Liver (tissue), 9 donors: ENCODE data around the gene STX5. TPM values are rescaled to one million over a fixed set of nuclear protein-coding genes. Genes with fewer than 3 reads are reported as not detected.

ENCODE experiments used
- DNase-seq: peaks from one replicate; pipeline ENCODE4 v3.0.0-alpha.2; 2017; ENCODE audit warnings: low spot score
- H3K27ac ChIP-seq, 2 donors: one replicate each; pipeline ENCODE4 v1.7.0; 2013; ENCODE audit warnings: inconsistent platforms in 2 of 2, low read length in 2 of 2, control low read depth in 1 of 2, low read depth in 1 of 2, mild to moderate bottlenecking in 1 of 2
- H3K27me3 ChIP-seq, 4 donors: one replicate each; pipeline versions ENCODE4 v1.6.1 to v1.7.0; 2013; ENCODE audit warnings: low read length in 3 of 4, inconsistent platforms in 1 of 4, mild to moderate bottlenecking in 1 of 4, moderate library complexity in 1 of 4; ENCODE audit not compliant: control insufficient read depth in 4 of 4, insufficient read depth in 4 of 4
- H3K36me3 ChIP-seq, 4 donors: one replicate each; pipeline versions ENCODE4 v1.6.1 to v1.7.0; 2013; ENCODE audit warnings: low read length in 3 of 4, mild to moderate bottlenecking in 3 of 4, low read depth in 1 of 4, moderate library complexity in 1 of 4; ENCODE audit not compliant: control insufficient read depth in 4 of 4, insufficient read depth in 3 of 4
- H3K4me1 ChIP-seq, 4 donors: one replicate each; pipeline versions ENCODE4 v1.6.1 to v1.7.0; 2013; ENCODE audit warnings: low read length in 3 of 4, mild to moderate bottlenecking in 3 of 4, moderate library complexity in 1 of 4; ENCODE audit not compliant: control insufficient read depth in 4 of 4, insufficient read depth in 4 of 4
- H3K4me3 ChIP-seq, 3 donors: one replicate each; pipeline versions ENCODE4 v1.6.1 to v1.7.0; 2013; ENCODE audit warnings: low read length in 3 of 3, control low read depth in 1 of 3, low read depth in 1 of 3, mild to moderate bottlenecking in 1 of 3
- H3K9ac ChIP-seq, 2 donors: one replicate each; pipeline ENCODE4 v1.7.0; 2013; ENCODE audit warnings: low read length in 2 of 2, mild to moderate bottlenecking in 2 of 2, moderate library complexity in 2 of 2, control low read depth in 1 of 2, low read depth in 1 of 2
- H3K9me3 ChIP-seq, 4 donors: one replicate each; pipeline versions ENCODE4 v1.6.1 to v1.7.0; 2013; ENCODE audit warnings: low read length in 3 of 4; ENCODE audit not compliant: control insufficient read depth in 4 of 4
- CTCF ChIP-seq: fragments of 150-350 bp; IDR thresholded peaks from 2 replicates; pipeline ENCODE4 v1.5.1; 2017; ENCODE audit warnings: improper control_type of control experiment, low read depth, low read length; ENCODE audit not compliant: missing input control
- FOXA1 ChIP-seq: IDR thresholded peaks from 2 replicates; pipeline ENCODE4 v1.6.1; 2016; ENCODE audit warnings: antibody characterized with exemption
- FOXA2 ChIP-seq: IDR thresholded peaks from 2 replicates; pipeline ENCODE4 v1.6.1; 2016; ENCODE audit warnings: antibody characterized with exemption
- GABPA ChIP-seq, 2 donors: IDR thresholded peaks in 1 of 2; conservative IDR thresholded peaks in 1 of 2; 2 replicates each; pipeline ENCODE4 v1.6.1; 2016; ENCODE audit warnings: antibody characterized with exemption in 2 of 2, mild to moderate bottlenecking in 1 of 2, moderate library complexity in 1 of 2
- MAX ChIP-seq: IDR thresholded peaks from 2 replicates; pipeline ENCODE4 v1.6.1; 2016; ENCODE audit warnings: antibody characterized with exemption
- NR2F2 ChIP-seq: IDR thresholded peaks from 2 replicates; pipeline ENCODE4 v1.6.1; 2016; ENCODE audit warnings: antibody characterized with exemption
- RAD21 ChIP-seq, 2 donors: IDR thresholded peaks; 2 replicates each; pipeline ENCODE4 v1.6.1; 2016; ENCODE audit warnings: antibody characterized with exemption in 2 of 2, mild to moderate bottlenecking in 2 of 2
- REST ChIP-seq: IDR thresholded peaks from 2 replicates; pipeline ENCODE4 v1.6.1; 2016; ENCODE audit warnings: antibody characterized with exemption, mild to moderate bottlenecking
- SP1 ChIP-seq: IDR thresholded peaks from 2 replicates; pipeline ENCODE4 v1.6.1; 2018; ENCODE audit warnings: antibody characterized with exemption, mild to moderate bottlenecking
- YY1 ChIP-seq: IDR thresholded peaks from 2 replicates; pipeline ENCODE4 v1.6.1; 2016; ENCODE audit warnings: antibody characterized with exemption, mild to moderate bottlenecking
- ZBTB33 ChIP-seq: IDR thresholded peaks from 2 replicates; pipeline ENCODE4 v1.6.1; 2016; ENCODE audit warnings: antibody characterized with exemption
- WGBS: extraction: QIAGEN DNeasy Blood & Tissue Kit; methylation state at CpG from one replicate; pipeline ENCODE4 v1.1.7; 2013; 5-methylcytosine and 5-hydroxymethylcytosine counted together
- polyA plus RNA-seq, 2 donors: library from polyadenylated mRNA; stranded (reverse) in 1 of 2; unstranded in 1 of 2; fragments of 200-250 nt in 1 of 2; fragments of >200 nt in 1 of 2; fragmentation: Nextera tagmentation in 1 of 2; extraction: Ambion mirVana in 1 of 2; gene quantifications; one replicate each; pipeline versions ENCODE4 v1.2.1 to v1.2.3, GENCODE V29; 2013 to 2015
- total RNA-seq, 2 donors: library from RNA; depleted of rRNA; stranded (reverse); fragments of >200 nt; gene quantifications; one replicate each; pipeline ENCODE4 v1.2.3, GENCODE V29; 2014
- donor health status: healthy.
- donor health status: healthy.
- donor health status: healthy.
- donor health status: healthy.
- donor health status: healthy.

The STX5 gene
- total and polyA plus RNA-seq, 4 donors = 13.6 to 34.1 (median 26.1) TPM

- Histone ChIP-seq H3K9me3 (no peaks in the 10 kb centered on the region), H3K36me3 (peaks cover 5 to 41% (median 26%) of the 10 kb centered on the region in 4 donors), H3K9ac (peak within 1 kb of the TSS; percentile 55 to 95), H3K27ac (peak within 1 kb of the TSS; percentile 80 to 85), H3K4me3 (peak within 1 kb of the TSS; percentile 87 to 95 (median 95)), H3K27me3 (no peaks in the 10 kb centered on the region), H3K4me1 (peaks cover 0 to 41% (median 34%) of the 10 kb centered on the region in 4 donors)
- DNase-seq = peak; percentile 90
- TF ChIP-seq NR2F2 (no peak), RAD21 (IDR thresholded peaks at IDR 0.05) (peak in 1 of 2 donors; percentile 46), CTCF (peak; percentile 25), YY1 (peak; percentile 96), GABPA (IDR thresholded peaks at IDR 0.05 in 1 of 2, conservative IDR thresholded peaks at IDR 0.05 in 1 of 2) (peak; percentile 65 to 92), FOXA1 (peak; percentile 21), REST (no peak)
- under 1% methylated on average over 58 of the region's 58 CpGs for WGBS
Measured at GRCh38 chr11:62791501-62792201, 40.2 kb downstream of the STX5 start, which contains the start of gene TMEM223. Gene TMEM223, minus strand, starts transcription at chr11:62792006. Its CDS starts 12 bp downstream, at chr11:62791994.

GRCh38 chr11:62789576-62789975 lies 42.3 kb downstream of the STX5 start:
- 79% methylated on average over 3 of the region's 3 CpGs for WGBS
- Histone ChIP-seq H3K9ac (no peak overlapping the region), H3K4me3 (no peak overlapping the region), H3K27me3 (no peaks in the 10 kb centered on the region), H3K27ac (no peak overlapping the region), H3K36me3 (peaks cover 5 to 22% (median 10%) of the 10 kb centered on the region in 4 donors), H3K4me1 (peaks cover 2 to 50% (median 42%) of the 10 kb centered on the region in 4 donors), H3K9me3 (no peaks in the 10 kb centered on the region)
- no peak for DNase-seq
- no peak for TF ChIP-seq FOXA2
- no peak for TF ChIP-seq NR2F2

GRCh38 chr11:62788991-62789390 lies 42.9 kb downstream of the STX5 start:
- no peak overlapping the region for H3K9ac ChIP-seq
- 81% methylated on average over 5 of the region's 5 CpGs for WGBS
- DNase-seq = no peak
- no peak overlapping the region for H3K27ac ChIP-seq
- H3K27me3 ChIP-seq = no peaks in the 10 kb centered on the region
- H3K4me3 ChIP-seq = no peak overlapping the region
- H3K9me3 ChIP-seq = no peaks in the 10 kb centered on the region
- peaks cover 2 to 50% (median 42%) of the 10 kb centered on the region in 4 donors for H3K4me1 ChIP-seq
- H3K36me3 ChIP-seq = peaks cover 2 to 16% (median 6%) of the 10 kb centered on the region in 4 donors
- TF ChIP-seq ZBTB33 (no peak), GABPA (IDR thresholded peaks at IDR 0.05 in 1 of 2, conservative IDR thresholded peaks at IDR 0.05 in 1 of 2) (no peak), SP1 (no peak), NR2F2 (no peak), CTCF (no peak), MAX (no peak)
